ENCODE measurements around the gene MYO5C. TPM values are rescaled to one million over a fixed set of nuclear protein-coding genes. Genes with fewer than 3 reads are reported as not detected.

The MYO5C gene
- total and polyA plus RNA-seq, 2 of the 13 experiments (the other 11 are each of a cell fraction or from before 2014, with no cell fraction given), result 15.7 to 23.7 TPM

- TF ChIP-seq BCL3 (CRISPR knock-in tag; IDR thresholded peaks at IDR 0.05) (peak; percentile 90), ZSCAN29 (CRISPR knock-in tag; conservative IDR thresholded peaks at IDR 0.05) (peak; percentile 87; the same call in 1 of the 2 replicates), TBL1XR1 (IDR thresholded peaks at IDR 0.05; ENCODE audit: borderline replicate concordance, low read length, partially characterized antibody) (no peak), SPEN (CRISPR knock-in tag; IDR thresholded peaks at IDR 0.05; ENCODE audit: low read depth) (peak; percentile 71; the same call in 1 of the 2 replicates), ZNF589 (CRISPR knock-in tag; conservative IDR thresholded peaks at IDR 0.05) (no peak), RBM39 (IDR thresholded peaks at IDR 0.05; ENCODE audit: low read depth, low read length, poor library complexity, severe bottlenecking) (no peak), ZNF770 (CRISPR knock-in tag; IDR thresholded peaks at IDR 0.05) (no peak), KDM5A (IDR thresholded peaks at IDR 0.05; ENCODE audit: borderline replicate concordance, low read length) (no peak), WIZ (CRISPR knock-in tag; IDR thresholded peaks at IDR 0.05) (no peak), MAZ (IDR thresholded peaks at IDR 0.05; ENCODE audit: borderline replicate concordance, low read depth, low read length) (0 out of 2 replicates have a peak, but pooled peaks have one; percentile 40), MAZ (CRISPR knock-in tag; IDR thresholded peaks at IDR 0.05; ENCODE audit: low read depth) (peak; percentile 84), ZBTB46 (CRISPR knock-in tag; IDR thresholded peaks at IDR 0.05; ENCODE audit: borderline replicate concordance) (0 out of 2 replicates have a peak, but pooled peaks have one; percentile 57), MYPOP (CRISPR knock-in tag; IDR thresholded peaks at IDR 0.05) (peak; percentile 41; the same call in 1 of the 2 replicates), KAT8 (CRISPR knock-in tag; IDR thresholded peaks at IDR 0.05) (0 out of 2 replicates have a peak, but pooled peaks have one; percentile 1), RNF2 (conservative IDR thresholded peaks at IDR 0.05; ENCODE audit: low read depth) (0 out of 2 replicates have a peak, but pooled peaks have one; percentile 23), ZMAT3 (CRISPR knock-in tag; conservative IDR thresholded peaks at IDR 0.05) (0 out of 2 replicates have a peak, but pooled peaks have one; percentile 56), KLF16 (CRISPR knock-in tag; IDR thresholded peaks at IDR 0.05) (peak in 1 of 2 experiments; percentile 42; a peak in 1 of 4 replicates), GMEB1 (CRISPR knock-in tag; IDR thresholded peaks at IDR 0.05; ENCODE audit: borderline replicate concordance) (no peak), KLF6 (CRISPR knock-in tag; IDR thresholded peaks at IDR 0.05) (0 out of 2 replicates have a peak, but pooled peaks have one; percentile 20), GTF2F1 (IDR thresholded peaks at IDR 0.05; ENCODE audit: low read length) (no peak)
These were observed 116.1 kb downstream of the MYO5C start (continued) for GRCh38 chr15:52179278-52180195.
